Prostate gland (tissue), 2 donors: ENCODE data around the gene ARGLU1. TPM values are rescaled to one million over a fixed set of nuclear protein-coding genes. Genes with fewer than 3 reads are reported as not detected.
"Not testable (repeated sequence)": the region's sequence is repeated elsewhere in the genome, so short reads cannot be mapped to it uniquely, and the experiment has no call there.

Source experiments
- DNase-seq: peaks from one replicate; pipeline ENCODE4 v3.0.0-alpha.2; 2019; ENCODE audit warnings: low spot score
- H3K27ac ChIP-seq, 2 donors: fragments of 200-600 bp; sonication (generic); 2 replicates each; pipeline ENCODE4 v1.5.1; 2017 to 2019
- H3K27me3 ChIP-seq: fragments of 200-600 bp; sonication (generic); replicated peaks from 2 replicates; pipeline ENCODE4 v1.5.1; 2019; ENCODE audit not compliant: insufficient read depth
- H3K36me3 ChIP-seq, 2 donors: fragments of 200-600 bp; sonication (generic); 1 replicate in 1 of 2; 2 replicates in 1 of 2; pipeline versions ENCODE4 v1.5.1 to v1.8.1; 2017 to 2019
- H3K4me1 ChIP-seq: fragments of 200-600 bp; sonication (generic); replicated peaks from 2 replicates; pipeline ENCODE4 v1.5.1; 2019
- H3K4me3 ChIP-seq, 2 donors: fragments of 200-600 bp; sonication (generic); 2 replicates each; pipeline ENCODE4 v1.5.1; 2017 to 2019
- H3K9me3 ChIP-seq: fragments of 200-600 bp; sonication (generic); 2 replicates; pipeline ENCODE4 v1.5.1; 2017
- CTCF ChIP-seq, 4 experiments: fragments of 200-600 bp in 2 of 4; fragments of 450-650 bp in 2 of 4; sonication (generic) in 2 of 4; IDR thresholded peaks; 1 replicate in 3 of 4; 2 replicates in 1 of 4; pipeline ENCODE4 v1.5.1; 2016 to 2019; ENCODE audit warnings: antibody characterized with exemption in 4 of 4, mild to moderate bottlenecking in 2 of 4, moderate library complexity in 2 of 4
- POLR2A ChIP-seq: fragments of 450-650 bp; IDR thresholded peaks from one replicate; pipeline ENCODE4 v1.6.1; 2016; ENCODE audit warnings: antibody characterized with exemption, mild to moderate bottlenecking
- POLR2AphosphoS5 ChIP-seq: sonication (generic); formaldehyde crosslinking; IDR thresholded peaks from one replicate; pipeline ENCODE4 v1.6.1; 2017; ENCODE audit warnings: antibody characterized with exemption
- WGBS: methylation state at CpG from one replicate; pipeline ENCODE4 v1.1.5; 2018; 5-methylcytosine and 5-hydroxymethylcytosine counted together
- intact Hi-C: fragments of 100-400 bp; cut with DNase I; formaldehyde crosslinking; loops from one replicate; pipeline ENCODE4 v1.14.2; 2022
- total RNA-seq, 2 donors: library from RNA; depleted of rRNA; stranded (reverse); fragments of >200 nt; gene quantifications; one replicate each; pipeline ENCODE4 v1.1.0, GENCODE V29; 2016

Gene ARGLU1
- total RNA-seq, 2 donors from 2014 or later: 52.1 to 95.9 TPM

DNA sequence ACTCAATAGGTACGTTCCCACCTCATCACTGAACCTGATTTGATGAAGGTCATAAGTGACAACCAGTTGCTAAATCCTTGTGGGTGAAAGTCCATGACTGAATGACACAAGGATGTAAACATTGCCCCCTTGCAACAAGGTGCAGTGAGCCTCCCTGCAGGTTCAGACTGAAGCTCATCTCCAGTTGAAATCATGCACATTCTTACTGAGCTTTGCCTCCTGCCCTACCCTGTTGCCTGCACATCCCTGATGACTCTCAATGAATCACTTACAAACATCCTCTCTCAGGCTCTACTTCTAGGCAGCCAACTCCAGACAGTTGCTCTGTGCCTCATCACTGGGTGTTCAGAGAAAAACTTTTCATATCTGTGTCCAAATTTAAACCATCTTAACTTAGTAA is 42.5 kb upstream of the ARGLU1 start:
- no peak for TF ChIP-seq POLR2AphosphoS5
- intact Hi-C loops: no loop called here
- Histone ChIP-seq H3K27ac (no peak overlapping the region), H3K36me3 (no peaks in the 10 kb centered on the region), H3K4me3 (no peak overlapping the region), H3K4me1 (no peaks in the 10 kb centered on the region), H3K27me3 (no peaks in the 10 kb centered on the region), H3K9me3 (no peaks in the 10 kb centered on the region)
- no peak for DNase-seq
- WGBS: 87% methylated on average over 1 of the region's 1 CpG

GRCh38 chr13:106609116-106609515 is 41.2 kb upstream of the ARGLU1 start:
- Histone ChIP-seq H3K4me3 (no peak overlapping the region), H3K9me3 (no peaks in the 10 kb centered on the region), H3K27me3 (no peaks in the 10 kb centered on the region), H3K36me3 (no peaks in the 10 kb centered on the region), H3K27ac (no peak overlapping the region), H3K4me1 (no peaks in the 10 kb centered on the region)
- 42% methylated on average over 5 of the region's 5 CpGs for WGBS
- intact Hi-C loops: no loop called here
- DNase-seq: no peak
- TF ChIP-seq CTCF (IDR thresholded peaks at IDR 0.05): no peak
- TF ChIP-seq POLR2AphosphoS5: no peak
- TF ChIP-seq POLR2A: no peak

GRCh38 chr13:106603546-106603945 is 35.6 kb upstream of the ARGLU1 start:
- WGBS: 43% methylated on average over 7 of the region's 7 CpGs
- Histone ChIP-seq H3K36me3 (no peaks in the 10 kb centered on the region), H3K27ac (no peak overlapping the region), H3K4me3 (no peak overlapping the region), H3K27me3 (no peaks in the 10 kb centered on the region), H3K9me3 (no peaks in the 10 kb centered on the region), H3K4me1 (no peaks in the 10 kb centered on the region)
- DNase-seq: no peak
- intact Hi-C loops: no loop called here
- TF ChIP-seq CTCF (IDR thresholded peaks at IDR 0.05) (no peak), POLR2AphosphoS5 (no peak), POLR2A (no peak)

- H3K9me3 ChIP-seq: no peaks in the 10 kb centered on the region
- H3K27me3 ChIP-seq: no peaks in the 10 kb centered on the region
- H3K4me1 ChIP-seq: no peaks in the 10 kb centered on the region
- H3K27ac ChIP-seq: no peak overlapping the region
- H3K36me3 ChIP-seq: no peaks in the 10 kb centered on the region
- intact Hi-C loops: no loop called here
- WGBS: 54% methylated on average over 3 of the region's 3 CpGs
- H3K4me3 ChIP-seq: no peak overlapping the region
- TF ChIP-seq CTCF (IDR thresholded peaks at IDR 0.05) (no peak), POLR2AphosphoS5 (no peak), POLR2A (no peak)
- no peak for DNase-seq
Measured at GRCh38 chr13:106602178-106602577, 34.2 kb upstream of the ARGLU1 start.

DNA sequence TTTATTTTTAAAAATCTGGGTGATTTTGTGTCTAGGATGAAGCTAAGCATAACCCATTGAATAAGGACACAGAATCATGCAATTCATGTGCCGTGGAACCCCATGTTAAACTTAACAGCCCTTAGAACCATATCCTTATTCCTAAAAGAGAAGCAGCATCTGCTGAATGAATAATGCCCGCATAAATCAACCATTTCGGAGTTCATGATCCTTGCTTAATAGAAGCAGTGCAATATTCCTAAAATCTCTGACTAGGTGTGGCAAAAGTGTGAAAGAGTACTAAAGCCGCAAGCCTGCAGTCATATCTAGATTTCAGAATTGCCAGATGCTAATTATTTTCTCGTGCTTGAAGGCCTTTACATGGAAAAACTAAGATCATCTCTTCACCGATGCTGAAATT is 33.6 kb upstream of the ARGLU1 start:
- no peak overlapping the region for H3K27ac ChIP-seq
- DNase-seq: no peak
- no peaks in the 10 kb centered on the region for H3K4me1 ChIP-seq
- intact Hi-C loops: no loop called here
- no peaks in the 10 kb centered on the region for H3K36me3 ChIP-seq
- H3K9me3 ChIP-seq: no peaks in the 10 kb centered on the region
- no peaks in the 10 kb centered on the region for H3K27me3 ChIP-seq
- no peak overlapping the region for H3K4me3 ChIP-seq
- 78% methylated on average over 6 of the region's 6 CpGs for WGBS
- TF ChIP-seq POLR2AphosphoS5 (no peak), POLR2A (no peak), CTCF (IDR thresholded peaks at IDR 0.05) (no peak)

DNA sequence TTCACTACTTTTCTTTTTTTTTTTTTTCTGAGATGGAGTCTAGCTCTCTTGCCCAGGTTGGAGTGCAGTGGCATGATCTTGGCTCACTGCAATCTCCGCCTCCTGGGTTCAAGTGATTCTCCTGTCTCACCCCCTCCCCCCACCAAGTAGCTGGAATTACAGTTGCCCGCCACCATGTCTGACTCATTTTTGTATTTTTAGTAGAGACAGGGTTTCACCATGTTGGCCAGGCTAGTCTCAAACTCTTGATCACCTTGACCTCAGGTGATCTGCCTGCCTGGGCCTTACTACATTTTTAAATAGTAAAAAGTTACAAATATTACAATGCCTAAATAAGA is 32.8 kb upstream of the ARGLU1 start:
- WGBS: 93% methylated on average over 2 of the region's 2 CpGs
- not testable (repeated sequence) for H3K4me1 ChIP-seq, DNase-seq

More for the DNA sequence above, 32.8 kb upstream of the ARGLU1 start:
- H3K27me3 ChIP-seq, H3K4me3 ChIP-seq, H3K36me3 ChIP-seq, H3K9me3 ChIP-seq, intact Hi-C loops, H3K27ac ChIP-seq: not testable (repeated sequence)
